ENCODE measurements around the gene IMPACT. TPM values are rescaled to one million over a fixed set of nuclear protein-coding genes. Genes with fewer than 3 reads are reported as not detected.

Gene IMPACT
- total RNA-seq, 2 experiments from 2014 or later, result 13.5 to 14.7 TPM

- peaks cover 4% of the 10 kb centered on the region for H3K4me1 Mint-ChIP-seq (ENCODE audit: low read depth)
- no peak for ATAC-seq
- TF ChIP-seq, protein P1, sequence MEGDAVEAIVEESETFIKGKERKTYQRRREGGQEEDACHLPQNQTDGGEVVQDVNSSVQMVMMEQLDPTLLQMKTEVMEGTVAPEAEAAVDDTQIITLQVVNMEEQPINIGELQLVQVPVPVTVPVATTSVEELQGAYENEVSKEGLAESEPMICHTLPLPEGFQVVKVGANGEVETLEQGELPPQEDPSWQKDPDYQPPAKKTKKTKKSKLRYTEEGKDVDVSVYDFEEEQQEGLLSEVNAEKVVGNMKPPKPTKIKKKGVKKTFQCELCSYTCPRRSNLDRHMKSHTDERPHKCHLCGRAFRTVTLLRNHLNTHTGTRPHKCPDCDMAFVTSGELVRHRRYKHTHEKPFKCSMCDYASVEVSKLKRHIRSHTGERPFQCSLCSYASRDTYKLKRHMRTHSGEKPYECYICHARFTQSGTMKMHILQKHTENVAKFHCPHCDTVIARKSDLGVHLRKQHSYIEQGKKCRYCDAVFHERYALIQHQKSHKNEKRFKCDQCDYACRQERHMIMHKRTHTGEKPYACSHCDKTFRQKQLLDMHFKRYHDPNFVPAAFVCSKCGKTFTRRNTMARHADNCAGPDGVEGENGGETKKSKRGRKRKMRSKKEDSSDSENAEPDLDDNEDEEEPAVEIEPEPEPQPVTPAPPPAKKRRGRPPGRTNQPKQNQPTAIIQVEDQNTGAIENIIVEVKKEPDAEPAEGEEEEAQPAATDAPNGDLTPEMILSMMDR (IDR thresholded peaks at IDR 0.05), result no peak
- H3K27ac Mint-ChIP-seq, result no peak overlapping the region
- DNase-seq, result no peak
- H3K9me3 Mint-ChIP-seq, result no peaks in the 10 kb centered on the region
- H3K27me3 Mint-ChIP-seq, result peaks cover 5% of the 10 kb centered on the region
- no peak overlapping the region for H3K4me3 Mint-ChIP-seq
- CTCF ChIA-PET, result interaction anchor here (1.0 to 3.0 kb wide), 2 partner anchors 8 to 10 kb away, joined by 4 to 10 read pairs; no protein-coding TSS in a partner anchor
- no peaks in the 10 kb centered on the region for H3K36me3 Mint-ChIP-seq (ENCODE audit: low read depth)
- POLR2A ChIA-PET, result no interaction called here
- intact Hi-C loops (cut with micrococcal nuclease), result no loop called here
These were observed 70.7 kb downstream of the IMPACT start for GRCh38 chr18:24497031-24497754.

DNA sequence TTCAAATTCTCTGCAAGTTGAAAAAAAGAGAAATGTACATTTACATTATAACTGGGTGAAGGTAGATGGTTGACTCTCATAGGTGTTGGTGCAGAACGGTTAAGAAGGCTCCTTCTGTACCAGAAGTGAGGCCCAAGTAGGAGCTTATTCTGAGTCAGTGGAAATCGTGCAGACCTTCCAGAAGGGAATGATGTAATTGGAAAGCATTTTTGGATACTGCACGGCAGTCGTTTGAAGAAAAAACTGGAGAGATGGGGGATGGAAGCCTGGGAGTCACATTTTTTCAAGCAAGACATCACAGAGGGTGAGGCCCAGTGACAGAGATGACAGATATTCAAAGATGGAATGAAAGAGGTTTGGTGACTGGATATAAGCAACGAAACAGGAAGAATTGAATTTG lies 73.3 kb downstream of the IMPACT start:
- ChIA-PET POLR2A (no interaction called here), CTCF (interaction anchor here (1.6 kb wide), 1 partner anchor 14 kb away, joined by 5 read pairs; no protein-coding TSS in a partner anchor)
- Mint-ChIP-seq H3K9me3 (no peaks in the 10 kb centered on the region), H3K4me3 (no peak overlapping the region), H3K27ac (no peak overlapping the region), H3K4me1 (ENCODE audit: low read depth) (no peaks in the 10 kb centered on the region), H3K36me3 (ENCODE audit: low read depth) (no peaks in the 10 kb centered on the region), H3K27me3 (peaks cover 5% of the 10 kb centered on the region)
- no peak for ATAC-seq
- DNase-seq, result no peak
- intact Hi-C loops (cut with micrococcal nuclease), result no loop called here
- TF ChIP-seq, protein P1 (IDR thresholded peaks at IDR 0.05), result no peak

- Mint-ChIP-seq H3K27me3 (peaks cover 5% of the 10 kb centered on the region), H3K27ac (no peak overlapping the region), H3K9me3 (no peaks in the 10 kb centered on the region), H3K4me3 (no peak overlapping the region), H3K36me3 (ENCODE audit: low read depth) (no peaks in the 10 kb centered on the region), H3K4me1 (ENCODE audit: low read depth) (no peaks in the 10 kb centered on the region)
- DNase-seq, result no peak
- POLR2A ChIA-PET, result no interaction called here
- TF ChIP-seq, protein P1 (IDR thresholded peaks at IDR 0.05), result no peak
- no peak for ATAC-seq
- intact Hi-C loops (cut with micrococcal nuclease), result no loop called here
- CTCF ChIA-PET, result interaction anchor here (1.6 kb wide), 1 partner anchor 14 kb away, joined by 5 read pairs; no protein-coding TSS in a partner anchor
These were observed 73.7 kb downstream of the IMPACT start for GRCh38 chr18:24500217-24500616.

DNA sequence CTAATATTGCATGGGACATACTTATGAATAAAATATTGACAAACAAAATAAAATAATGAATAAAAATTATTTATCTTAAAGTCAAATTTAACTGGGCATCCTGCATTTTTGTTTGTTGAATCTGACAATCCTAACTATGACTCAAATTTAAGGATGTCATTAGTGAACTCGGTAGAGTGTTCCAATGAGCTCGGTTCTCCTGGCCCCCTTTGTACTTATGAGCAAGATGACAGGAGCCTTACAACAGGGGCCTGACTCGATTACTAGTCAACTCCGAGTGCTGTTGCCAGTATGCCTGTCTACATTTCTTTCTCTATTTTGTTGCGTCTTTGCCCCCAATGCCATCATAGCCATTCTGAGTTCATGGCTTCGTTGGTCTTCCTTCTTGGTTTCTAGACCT lies 74.3 kb downstream of the IMPACT start:
- POLR2A ChIA-PET, result no interaction called here
- H3K27ac Mint-ChIP-seq, result no peak overlapping the region
- no peaks in the 10 kb centered on the region for H3K9me3 Mint-ChIP-seq
- intact Hi-C loops (cut with micrococcal nuclease), result no loop called here
- no peak for ATAC-seq
- no peak for DNase-seq
- TF ChIP-seq, protein P1 (IDR thresholded peaks at IDR 0.05), result no peak
- H3K36me3 Mint-ChIP-seq (ENCODE audit: low read depth), result no peaks in the 10 kb centered on the region
- CTCF ChIA-PET, result interaction anchor here (1.6 kb wide), 1 partner anchor 13 kb away, joined by 5 read pairs; no protein-coding TSS in a partner anchor
- H3K27me3 Mint-ChIP-seq, result peaks cover 5% of the 10 kb centered on the region
- H3K4me3 Mint-ChIP-seq, result no peak overlapping the region
- H3K4me1 Mint-ChIP-seq (ENCODE audit: low read depth), result no peaks in the 10 kb centered on the region

All from activated CD8-positive, alpha-beta T cell treated with anti-CD3 and anti-CD28 coated beads for 36 hours (primary cell).